Activated naive CD8-positive, alpha-beta T cell treated with anti-CD3 and anti-CD28 coated beads, Interleukin-2, amount 10 ng/mL, durations not matched to agents 7 days and 5 days (primary cell): Measurements from ENCODE around the gene EDEM2. TPM values are rescaled to one million over a fixed set of nuclear protein-coding genes. Genes with fewer than 3 reads are reported as not detected.

Experiments
- ATAC-seq: fragments of 150-1000 bp; cut with Tn5 transposase; one replicate; pipeline ENCODE4 v1.10.0; 2021; ENCODE audit warnings: low read depth, moderate library complexity
- POLR2A ChIA-PET: fragments of 350-600 bp; sonication (Branson Sonifier 250); formaldehyde crosslinking; loops from one replicate; lab custom pipeline; 2021; ENCODE audit warnings: antibody characterized with exemption; lab: Charles Lee
- DNase-seq: peaks from one replicate; pipeline ENCODE4 v3.0.0; 2021
- H3K27ac Mint-ChIP-seq: one replicate; pipeline ENCODE4 v1.8.0; 2022; ENCODE audit warnings: mild to moderate bottlenecking, mixed read lengths
- H3K27me3 Mint-ChIP-seq: one replicate; pipeline ENCODE4 v1.8.0; 2022; ENCODE audit warnings: mild to moderate bottlenecking, moderate library complexity, mixed read lengths
- H3K36me3 Mint-ChIP-seq: one replicate; pipeline ENCODE4 v1.8.0; 2021; ENCODE audit warnings: mild to moderate bottlenecking, mixed read lengths
- H3K4me1 Mint-ChIP-seq: one replicate; pipeline ENCODE4 v1.8.0; 2021; ENCODE audit warnings: mixed read lengths
- H3K4me3 Mint-ChIP-seq: one replicate; pipeline ENCODE4 v1.8.0; 2022; ENCODE audit warnings: mild to moderate bottlenecking, moderate library complexity, mixed read lengths
- H3K9me3 Mint-ChIP-seq: one replicate; pipeline ENCODE4 v1.8.0; 2021; ENCODE audit warnings: mixed read lengths
- total RNA-seq, 2 experiments: library from RNA; stranded (reverse); gene quantifications; one replicate each; pipeline ENCODE4 v1.2.3, GENCODE V29; 2021

The EDEM2 gene
- total RNA-seq, 2 experiments from 2014 or later = 23.4 to 24.2 TPM

DNA sequence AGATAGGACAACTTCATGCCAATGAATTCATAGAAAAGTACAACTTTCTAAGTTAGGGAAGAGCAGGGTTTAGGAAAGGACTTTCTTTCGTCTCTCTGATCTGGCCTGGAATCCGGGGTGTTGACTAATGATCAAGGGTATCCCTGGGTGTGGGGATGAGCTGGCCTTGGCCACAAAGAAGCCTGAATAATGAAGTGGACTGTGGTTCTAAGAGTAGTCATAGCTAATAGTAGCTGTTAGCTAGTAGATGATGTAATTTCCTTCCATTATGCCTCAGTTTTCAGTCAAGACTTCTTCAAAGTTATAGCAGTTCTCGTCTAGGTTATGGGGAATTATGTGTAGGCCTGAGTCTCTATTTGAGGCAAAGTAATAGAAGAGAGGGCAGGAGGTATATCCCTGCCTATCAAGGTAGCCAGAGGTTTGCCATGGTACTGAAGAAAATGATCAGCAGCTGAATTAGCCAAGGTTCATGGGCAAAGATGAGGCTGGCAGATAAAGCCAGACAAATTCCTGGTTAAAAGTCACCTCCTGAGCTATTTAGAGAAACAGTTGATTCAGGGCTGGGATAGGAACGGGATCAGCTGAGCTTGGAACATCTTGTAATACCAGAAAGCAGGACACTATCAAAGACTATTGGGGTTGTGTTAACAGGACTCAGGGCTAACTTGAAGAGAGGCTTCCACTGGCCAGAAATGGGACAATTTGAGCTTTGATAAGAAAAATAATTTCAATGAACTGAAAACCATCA, 35.8 kb downstream of the EDEM2 start:
- Mint-ChIP-seq H3K4me3 (no peak overlapping the region), H3K9me3 (no peaks in the 10 kb centered on the region), H3K27me3 (no peaks in the 10 kb centered on the region), H3K27ac (no peak overlapping the region), H3K4me1 (peaks cover 4% of the 10 kb centered on the region), H3K36me3 (peaks cover 15% of the 10 kb centered on the region)
- ATAC-seq (no peak), DNase-seq (no peak)
- POLR2A ChIA-PET = interaction anchor here (0.6 kb wide), 1 partner anchor 80 kb away, joined by 4 read pairs; no protein-coding TSS in a partner anchor

DNA sequence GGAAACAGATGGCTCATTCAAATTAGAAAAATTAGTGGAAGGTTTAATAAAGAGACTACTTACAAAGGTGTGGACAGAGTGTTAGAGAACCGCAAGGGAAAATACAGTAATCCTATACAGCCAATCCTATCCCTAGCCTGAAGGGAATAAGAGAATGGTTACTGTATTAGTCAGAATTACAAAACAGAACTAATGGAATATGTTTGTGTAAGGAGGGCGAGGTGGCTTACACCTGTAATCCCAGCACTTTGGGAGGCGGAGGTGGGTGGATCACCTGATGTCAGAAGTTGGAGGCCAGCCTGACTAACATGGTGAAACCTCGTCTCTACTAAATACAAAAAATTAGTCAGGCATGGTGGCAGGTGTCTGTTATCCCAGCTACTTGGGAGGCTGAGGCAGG, 38.2 kb downstream of the EDEM2 start:
- H3K4me1 Mint-ChIP-seq = peaks cover 4% of the 10 kb centered on the region
- no peak overlapping the region for H3K4me3 Mint-ChIP-seq
- DNase-seq = no peak
- no peaks in the 10 kb centered on the region for H3K27me3 Mint-ChIP-seq
- ATAC-seq = no peak
- H3K9me3 Mint-ChIP-seq = no peaks in the 10 kb centered on the region
- H3K36me3 Mint-ChIP-seq = peaks cover 11% of the 10 kb centered on the region
- H3K27ac Mint-ChIP-seq = no peak overlapping the region
- POLR2A ChIA-PET = no interaction called here

GRCh38 chr20:35106827-35107380, 40.2 kb downstream of the EDEM2 start:
- DNase-seq (no peak), ATAC-seq (no peak)
- Mint-ChIP-seq H3K4me1 (peaks cover 4% of the 10 kb centered on the region), H3K4me3 (no peak overlapping the region), H3K27ac (no peak overlapping the region), H3K9me3 (no peaks in the 10 kb centered on the region), H3K27me3 (peaks cover 2% of the 10 kb centered on the region), H3K36me3 (peaks cover 11% of the 10 kb centered on the region)
- POLR2A ChIA-PET = no interaction called here

DNA sequence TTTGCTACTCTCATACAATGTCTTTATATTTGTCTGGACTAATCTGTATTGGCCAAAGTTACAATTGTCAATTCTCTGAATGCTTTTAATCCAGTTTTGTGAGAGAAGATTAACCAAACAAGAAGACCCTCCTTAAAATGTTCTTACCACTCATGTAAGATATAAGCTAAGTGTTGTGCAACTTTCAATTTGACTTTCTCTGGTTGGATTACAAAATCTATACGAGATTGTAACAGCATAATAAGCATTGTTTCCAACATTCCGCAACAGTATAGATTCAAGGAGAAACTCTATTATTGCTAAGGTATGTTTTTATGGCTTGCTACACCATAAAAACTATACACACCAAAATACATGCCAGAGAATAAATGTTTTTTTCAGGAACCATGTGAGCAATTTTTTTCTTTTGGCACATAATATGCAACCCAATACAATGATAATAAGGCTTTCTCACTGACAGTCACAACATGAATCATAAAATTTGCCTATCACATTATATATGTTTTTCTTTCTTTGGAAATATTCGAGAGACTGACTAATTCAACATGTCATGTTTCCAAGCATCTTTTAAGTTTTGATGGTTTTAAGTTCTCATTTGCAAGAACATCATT, 42.3 kb downstream of the EDEM2 start:
- Mint-ChIP-seq H3K27ac (no peak overlapping the region), H3K36me3 (no peaks in the 10 kb centered on the region), H3K27me3 (peaks cover 6% of the 10 kb centered on the region), H3K9me3 (no peaks in the 10 kb centered on the region), H3K4me3 (no peak overlapping the region), H3K4me1 (peaks cover 4% of the 10 kb centered on the region)
- DNase-seq (no peak), ATAC-seq (no peak)
- POLR2A ChIA-PET = no interaction called here

- no peaks in the 10 kb centered on the region for H3K36me3 Mint-ChIP-seq
- ATAC-seq = no peak
- POLR2A ChIA-PET = no interaction called here
- peaks cover 4% of the 10 kb centered on the region for H3K4me1 Mint-ChIP-seq
- no peak overlapping the region for H3K27ac Mint-ChIP-seq
- H3K27me3 Mint-ChIP-seq = peaks cover 6% of the 10 kb centered on the region
- DNase-seq = no peak
- H3K9me3 Mint-ChIP-seq = no peaks in the 10 kb centered on the region
- H3K4me3 Mint-ChIP-seq = no peak overlapping the region
Observed at GRCh38 chr20:35101620-35102019, 45.5 kb downstream of the EDEM2 start.

- ATAC-seq (no peak), DNase-seq (no peak)
- peak overlapping the region; percentile 95 for H3K27ac Mint-ChIP-seq
- H3K4me1 Mint-ChIP-seq = peaks cover 22% of the 10 kb centered on the region
- H3K9me3 Mint-ChIP-seq = no peaks in the 10 kb centered on the region
- H3K27me3 Mint-ChIP-seq = no peaks in the 10 kb centered on the region
- POLR2A ChIA-PET = no interaction called here
- peak overlapping the region; percentile 93 for H3K4me3 Mint-ChIP-seq
- H3K36me3 Mint-ChIP-seq = peaks cover 9% of the 10 kb centered on the region
Observed at GRCh38 chr20:35093267-35093884, 53.8 kb downstream of the EDEM2 start.

DNA sequence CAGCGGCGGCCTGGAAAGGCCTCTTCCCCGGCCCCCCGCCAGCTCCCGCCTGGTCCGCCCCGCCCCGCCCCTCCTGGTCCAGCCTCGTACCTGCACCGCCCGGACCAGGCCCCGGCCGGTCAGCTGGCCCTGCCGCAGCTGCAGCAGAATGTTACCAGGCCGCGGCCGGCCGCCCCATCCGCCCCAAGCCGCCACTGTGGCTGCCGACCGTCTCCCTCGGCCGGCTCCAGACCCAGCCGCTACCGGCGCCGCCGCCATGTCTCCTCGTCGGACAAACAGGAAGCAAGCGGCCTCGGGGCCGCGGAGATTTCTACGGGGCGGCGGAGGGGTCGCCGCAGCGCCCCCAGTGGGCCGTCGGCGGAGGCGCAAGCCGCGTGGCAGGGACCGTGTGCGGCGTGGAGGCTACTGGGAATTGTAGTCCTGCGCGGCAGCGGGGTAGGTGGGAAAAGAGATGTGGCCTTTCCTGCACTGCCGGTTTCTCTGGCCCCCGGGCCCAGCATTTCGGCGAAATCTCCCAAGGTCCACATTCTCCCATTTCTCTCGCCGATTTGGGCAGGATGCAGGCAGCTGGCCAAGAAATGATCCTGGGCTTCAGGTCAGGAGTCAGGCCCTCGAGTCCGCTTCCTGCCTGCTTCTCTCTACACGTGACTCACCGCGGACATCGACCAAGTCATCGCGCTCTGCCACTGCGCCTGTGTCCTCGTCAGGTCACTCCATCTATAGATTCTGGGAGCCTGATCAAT, 54.4 kb downstream of the EDEM2 start, which contains the start of gene TRPC4AP:
TSS of gene TRPC4AP (minus strand) at position 284 of the 743 bp plus-strand sequence. CDS start at position 258, 26 bp downstream.
- Mint-ChIP-seq H3K9me3 (no peaks in the 10 kb centered on the region), H3K36me3 (peaks cover 12% of the 10 kb centered on the region), H3K27ac (peak within 1 kb of the TSS; percentile 95), H3K27me3 (no peaks in the 10 kb centered on the region), H3K4me1 (peaks cover 24% of the 10 kb centered on the region), H3K4me3 (peak within 1 kb of the TSS; percentile 93)
- DNase-seq (peak; percentile 93), ATAC-seq (peak; percentile 92)
- POLR2A ChIA-PET = interaction anchor here (0.5 to 0.8 kb wide), 7 partner anchors 36 to 220 kb away, joined by 3 to 5 read pairs (median 3); partner anchors contain the start of genes EDEM2, GGT7 and MMP24OS

- no peak for DNase-seq
- H3K36me3 Mint-ChIP-seq = peaks cover 16% of the 10 kb centered on the region
- no peaks in the 10 kb centered on the region for H3K27me3 Mint-ChIP-seq
- peaks cover 27% of the 10 kb centered on the region for H3K4me1 Mint-ChIP-seq
- no peaks in the 10 kb centered on the region for H3K9me3 Mint-ChIP-seq
- POLR2A ChIA-PET = interaction anchor here (0.5 to 0.8 kb wide), 7 partner anchors 36 to 220 kb away, joined by 3 to 5 read pairs (median 3); partner anchors contain the start of genes EDEM2, GGT7 and MMP24OS
- peak; percentile 28 for ATAC-seq
- H3K4me3 Mint-ChIP-seq = peak overlapping the region; percentile 93
- H3K27ac Mint-ChIP-seq = peak overlapping the region; percentile 88
Observed at GRCh38 chr20:35091816-35092523, 55.2 kb downstream of the EDEM2 start.

DNA sequence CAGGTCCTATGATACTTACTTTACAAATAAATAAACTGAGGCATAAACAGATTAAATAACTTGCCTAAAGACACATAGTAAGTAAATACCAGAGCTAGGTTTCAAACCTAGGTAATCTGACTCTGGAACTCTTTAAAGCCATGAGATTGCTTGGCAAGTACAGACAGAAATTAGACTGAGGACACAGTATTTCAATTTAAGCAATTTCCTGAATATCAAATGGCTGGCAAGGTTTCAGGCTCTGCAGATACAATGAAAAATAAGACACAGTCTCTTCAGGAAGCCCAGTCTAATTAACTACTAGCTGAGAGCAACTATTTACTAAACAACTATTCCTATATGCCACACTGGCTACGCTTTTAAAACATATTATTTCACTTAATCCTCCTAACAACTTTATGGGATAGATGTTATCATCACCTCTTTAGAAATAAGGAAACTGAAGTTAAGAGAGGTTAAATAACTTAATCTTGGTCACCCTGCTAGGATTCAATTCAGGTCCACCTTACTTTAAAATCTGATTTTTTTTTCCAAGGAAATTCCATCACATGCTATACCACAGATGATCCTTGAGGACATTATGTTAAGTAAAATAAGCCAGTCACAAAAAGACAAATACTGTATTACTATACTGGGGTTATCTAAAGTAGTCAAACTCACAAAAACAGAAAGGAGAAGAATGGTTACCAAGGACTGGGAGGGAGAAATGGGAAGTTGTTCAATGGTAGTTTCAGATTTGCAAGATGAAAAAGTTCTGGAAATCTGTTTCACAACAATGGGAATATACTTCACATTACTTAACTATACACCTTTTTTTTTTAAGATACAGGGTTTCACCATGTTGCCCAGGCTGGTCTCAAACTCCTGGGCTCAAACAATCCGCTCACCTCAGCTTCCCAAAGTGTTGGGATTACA, 58.6 kb downstream of the EDEM2 start:
- H3K36me3 Mint-ChIP-seq = peaks cover 18% of the 10 kb centered on the region
- H3K9me3 Mint-ChIP-seq = no peaks in the 10 kb centered on the region
- no peak overlapping the region for H3K4me3 Mint-ChIP-seq
- no peak overlapping the region for H3K27ac Mint-ChIP-seq
- ATAC-seq (no peak), DNase-seq (no peak)
- no peaks in the 10 kb centered on the region for H3K27me3 Mint-ChIP-seq
- POLR2A ChIA-PET = no interaction called here
- peaks cover 43% of the 10 kb centered on the region for H3K4me1 Mint-ChIP-seq

DNA sequence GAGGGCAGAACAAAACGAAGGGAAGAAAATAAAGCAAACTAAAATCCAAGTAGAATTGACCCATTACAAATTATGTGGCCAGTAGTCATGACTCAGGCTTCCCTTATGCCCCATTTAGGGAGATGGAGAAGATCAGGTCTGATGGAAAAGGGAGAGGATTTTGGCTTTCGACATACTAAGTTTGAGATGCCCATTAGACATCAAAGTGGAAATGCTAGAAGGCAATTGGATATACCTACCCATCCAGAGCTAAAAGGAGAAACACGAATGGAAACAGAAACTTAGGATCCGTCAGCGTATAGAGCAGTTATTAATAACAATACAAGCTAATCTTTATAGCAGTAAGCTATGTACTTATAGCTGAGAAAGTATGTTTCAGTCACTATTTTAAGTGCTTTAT, 59.3 kb downstream of the EDEM2 start:
- Mint-ChIP-seq H3K4me1 (peaks cover 39% of the 10 kb centered on the region), H3K27ac (no peak overlapping the region), H3K4me3 (no peak overlapping the region), H3K27me3 (no peaks in the 10 kb centered on the region), H3K36me3 (peaks cover 18% of the 10 kb centered on the region), H3K9me3 (no peaks in the 10 kb centered on the region)
- DNase-seq (no peak), ATAC-seq (no peak)
- POLR2A ChIA-PET = no interaction called here

GRCh38 chr20:35087355-35087754, 59.8 kb downstream of the EDEM2 start:
- Mint-ChIP-seq H3K9me3 (no peaks in the 10 kb centered on the region), H3K36me3 (peaks cover 18% of the 10 kb centered on the region), H3K4me3 (no peak overlapping the region), H3K27ac (no peak overlapping the region), H3K4me1 (peaks cover 39% of the 10 kb centered on the region), H3K27me3 (no peaks in the 10 kb centered on the region)
- POLR2A ChIA-PET = no interaction called here
- DNase-seq = no peak
- ATAC-seq = no peak
